Osteocyte (in vitro differentiated cells): ENCODE data around the gene STOML2. TPM values are rescaled to one million over a fixed set of nuclear protein-coding genes. Genes with fewer than 3 reads are reported as not detected.

Experiments used
- DNase-seq: peaks from one replicate; pipeline ENCODE4 v3.0.0; 2021; ENCODE audit warnings: mixed read lengths; ENCODE audit not compliant: unreplicated experiment; ENCODE audit errors: extremely low spot score
- H3K27ac Mint-ChIP-seq: one replicate; pipeline ENCODE4 v1.8.0; 2021; ENCODE audit warnings: mild to moderate bottlenecking, mixed read lengths; ENCODE audit not compliant: unreplicated experiment
- H3K27me3 Mint-ChIP-seq: one replicate; pipeline ENCODE4 v1.8.0; 2021; ENCODE audit warnings: mixed read lengths; ENCODE audit not compliant: unreplicated experiment
- H3K36me3 Mint-ChIP-seq: one replicate; pipeline ENCODE4 v1.8.0; 2021; ENCODE audit warnings: mixed read lengths; ENCODE audit not compliant: unreplicated experiment
- H3K4me1 Mint-ChIP-seq: one replicate; pipeline ENCODE4 v1.8.0; 2021; ENCODE audit warnings: mixed read lengths; ENCODE audit not compliant: unreplicated experiment
- H3K4me3 Mint-ChIP-seq: one replicate; pipeline ENCODE4 v1.8.0; 2021; ENCODE audit warnings: mild to moderate bottlenecking, moderate library complexity, mixed read lengths; ENCODE audit not compliant: unreplicated experiment
- H3K9me3 Mint-ChIP-seq: one replicate; pipeline ENCODE4 v1.8.0; 2021; ENCODE audit warnings: mixed read lengths; ENCODE audit not compliant: unreplicated experiment
- total RNA-seq: library from RNA; stranded (reverse); gene quantifications from 2 replicates; pipeline ENCODE4 v1.2.1, GENCODE V29; 2021
- TF ChIP-seq, protein P1 (sequence below): fragments of 200-600 bp; sonication (generic); IDR thresholded peaks from 2 replicates; pipeline ENCODE4 v1.5.0; 2021; ENCODE audit warnings: antibody characterized with exemption, mild to moderate bottlenecking, moderate library complexity

The STOML2 gene
- total RNA-seq, 1 donor from 2014 or later: 104 TPM

DNA sequence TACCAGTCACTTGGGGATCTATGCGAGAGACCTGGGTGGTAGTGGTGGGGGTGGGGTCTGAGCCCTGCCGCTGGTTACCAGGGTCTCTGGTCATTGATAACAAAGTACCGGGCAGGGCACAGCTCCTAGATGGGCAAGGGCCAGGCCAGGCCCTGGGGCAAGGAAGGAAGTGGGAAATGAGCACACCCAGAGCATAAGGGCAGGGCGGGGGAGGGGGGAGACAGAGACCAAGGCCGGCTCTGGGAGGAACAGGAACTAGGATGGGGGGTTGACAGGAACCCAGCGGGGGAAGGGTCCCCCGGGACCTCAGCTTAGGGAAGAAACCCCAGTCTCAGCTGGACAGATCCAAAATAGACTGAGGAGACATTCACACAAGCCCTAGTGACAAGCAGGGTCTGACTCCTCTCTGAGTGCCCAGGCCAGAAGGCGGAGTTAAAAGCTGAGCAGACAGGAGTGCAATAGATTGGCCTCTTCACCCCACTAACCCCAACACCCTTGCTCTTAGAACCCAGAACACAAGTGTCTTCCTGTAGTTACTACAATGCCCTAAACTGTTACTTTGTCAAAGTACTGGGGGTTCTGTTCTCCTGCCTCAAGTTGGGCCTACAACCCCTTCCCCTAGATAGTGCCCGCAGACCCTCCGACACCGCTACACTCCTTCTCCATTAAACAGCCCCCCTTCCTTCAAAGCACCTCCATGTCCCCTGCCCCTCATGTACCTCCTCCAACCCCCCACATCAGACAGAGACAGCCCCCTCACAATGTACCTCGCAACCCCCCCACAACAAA is 12.1 kb upstream of the STOML2 start:
- Mint-ChIP-seq H3K4me1 (peaks cover 53% of the 10 kb centered on the region), H3K36me3 (no peaks in the 10 kb centered on the region), H3K27ac (peak overlapping the region; percentile 99), H3K4me3 (peak overlapping the region; percentile 92), H3K27me3 (no peaks in the 10 kb centered on the region), H3K9me3 (no peaks in the 10 kb centered on the region)
- TF ChIP-seq, protein P1, sequence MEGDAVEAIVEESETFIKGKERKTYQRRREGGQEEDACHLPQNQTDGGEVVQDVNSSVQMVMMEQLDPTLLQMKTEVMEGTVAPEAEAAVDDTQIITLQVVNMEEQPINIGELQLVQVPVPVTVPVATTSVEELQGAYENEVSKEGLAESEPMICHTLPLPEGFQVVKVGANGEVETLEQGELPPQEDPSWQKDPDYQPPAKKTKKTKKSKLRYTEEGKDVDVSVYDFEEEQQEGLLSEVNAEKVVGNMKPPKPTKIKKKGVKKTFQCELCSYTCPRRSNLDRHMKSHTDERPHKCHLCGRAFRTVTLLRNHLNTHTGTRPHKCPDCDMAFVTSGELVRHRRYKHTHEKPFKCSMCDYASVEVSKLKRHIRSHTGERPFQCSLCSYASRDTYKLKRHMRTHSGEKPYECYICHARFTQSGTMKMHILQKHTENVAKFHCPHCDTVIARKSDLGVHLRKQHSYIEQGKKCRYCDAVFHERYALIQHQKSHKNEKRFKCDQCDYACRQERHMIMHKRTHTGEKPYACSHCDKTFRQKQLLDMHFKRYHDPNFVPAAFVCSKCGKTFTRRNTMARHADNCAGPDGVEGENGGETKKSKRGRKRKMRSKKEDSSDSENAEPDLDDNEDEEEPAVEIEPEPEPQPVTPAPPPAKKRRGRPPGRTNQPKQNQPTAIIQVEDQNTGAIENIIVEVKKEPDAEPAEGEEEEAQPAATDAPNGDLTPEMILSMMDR: no peak
- DNase-seq: no peak

DNA sequence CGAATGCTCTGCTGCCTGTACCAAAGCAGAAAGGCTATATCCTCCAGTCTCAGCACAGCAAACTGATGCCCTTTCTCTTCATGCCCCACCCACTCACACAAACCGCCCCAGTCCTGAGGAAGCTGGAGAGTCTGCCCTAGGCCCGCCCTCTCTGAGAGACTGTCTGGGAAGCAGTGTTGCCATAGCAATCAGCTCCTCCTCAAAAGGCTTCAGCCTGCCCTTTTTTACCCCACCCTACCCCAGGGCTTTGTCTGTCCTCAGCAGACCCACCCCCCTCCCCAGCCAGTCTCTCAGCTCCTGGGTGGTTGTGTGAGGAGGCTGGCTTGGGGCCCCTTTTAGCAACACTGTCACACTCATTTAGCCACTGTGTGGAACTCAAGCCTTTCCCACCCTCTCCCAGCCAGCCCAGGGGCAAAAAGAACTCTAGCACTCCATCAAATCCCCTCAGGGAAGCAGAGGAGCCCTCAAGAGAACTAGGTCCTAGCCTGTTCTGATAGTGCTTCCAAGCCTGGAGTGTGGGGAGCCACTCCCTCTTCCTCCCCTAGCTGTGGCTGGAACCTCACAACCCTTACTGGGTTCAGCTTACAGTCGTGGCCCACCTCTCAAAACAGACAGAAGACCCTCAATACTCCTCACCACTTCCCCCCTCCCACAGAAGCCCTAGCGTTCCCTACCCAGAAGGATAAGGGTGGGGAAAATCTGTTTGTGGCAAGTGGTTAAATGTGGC is 11.3 kb upstream of the STOML2 start:
- Mint-ChIP-seq H3K36me3 (no peaks in the 10 kb centered on the region), H3K4me1 (peaks cover 59% of the 10 kb centered on the region), H3K4me3 (peak overlapping the region; percentile 92), H3K27me3 (no peaks in the 10 kb centered on the region), H3K9me3 (no peaks in the 10 kb centered on the region), H3K27ac (peak overlapping the region; percentile 99)
- peak; percentile 97 for DNase-seq
- TF ChIP-seq, protein P1: no peak

DNA sequence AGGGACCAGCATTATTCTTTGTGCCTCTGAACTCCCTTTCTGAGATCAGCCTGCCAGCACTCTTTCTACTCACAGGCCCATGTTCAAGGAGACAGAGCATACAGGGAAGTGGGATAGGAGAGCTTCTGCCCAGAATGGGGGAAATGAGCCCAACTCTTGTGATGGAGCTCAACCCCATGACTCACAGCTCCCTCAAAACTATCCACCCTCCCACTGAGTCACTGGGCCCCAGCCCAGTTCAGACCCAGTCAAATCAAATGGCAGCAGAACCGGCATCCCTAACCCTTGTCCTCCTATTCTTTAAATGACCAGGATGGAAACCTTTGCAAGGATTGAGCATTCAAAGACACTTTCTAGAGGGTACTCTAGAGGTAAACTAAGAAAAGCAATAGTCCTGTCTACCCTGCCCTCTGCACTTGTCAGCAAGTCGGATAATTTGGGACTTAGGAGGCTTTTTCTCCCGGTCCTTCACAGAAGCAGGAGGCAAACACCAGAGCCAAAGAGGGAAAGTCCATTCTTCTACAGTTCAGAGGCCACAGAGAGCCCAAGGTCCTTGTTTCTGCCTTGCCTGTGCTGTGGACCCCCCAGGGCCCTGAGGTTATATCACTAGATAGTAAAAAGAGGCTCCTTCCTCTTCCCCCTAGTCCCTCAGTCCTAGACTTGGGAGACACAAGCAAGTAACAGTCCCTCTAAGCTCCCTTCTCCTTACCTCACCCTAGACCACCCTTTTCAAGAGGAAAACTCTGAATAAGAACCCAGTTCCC is 9.5 kb upstream of the STOML2 start:
- no peaks in the 10 kb centered on the region for H3K27me3 Mint-ChIP-seq
- no peaks in the 10 kb centered on the region for H3K36me3 Mint-ChIP-seq
- no peaks in the 10 kb centered on the region for H3K9me3 Mint-ChIP-seq
- TF ChIP-seq, protein P1: no peak
- no peak for DNase-seq
- H3K4me3 Mint-ChIP-seq: peak overlapping the region; percentile 84
- H3K4me1 Mint-ChIP-seq: peaks cover 59% of the 10 kb centered on the region
- H3K27ac Mint-ChIP-seq: peak overlapping the region; percentile 96

DNA sequence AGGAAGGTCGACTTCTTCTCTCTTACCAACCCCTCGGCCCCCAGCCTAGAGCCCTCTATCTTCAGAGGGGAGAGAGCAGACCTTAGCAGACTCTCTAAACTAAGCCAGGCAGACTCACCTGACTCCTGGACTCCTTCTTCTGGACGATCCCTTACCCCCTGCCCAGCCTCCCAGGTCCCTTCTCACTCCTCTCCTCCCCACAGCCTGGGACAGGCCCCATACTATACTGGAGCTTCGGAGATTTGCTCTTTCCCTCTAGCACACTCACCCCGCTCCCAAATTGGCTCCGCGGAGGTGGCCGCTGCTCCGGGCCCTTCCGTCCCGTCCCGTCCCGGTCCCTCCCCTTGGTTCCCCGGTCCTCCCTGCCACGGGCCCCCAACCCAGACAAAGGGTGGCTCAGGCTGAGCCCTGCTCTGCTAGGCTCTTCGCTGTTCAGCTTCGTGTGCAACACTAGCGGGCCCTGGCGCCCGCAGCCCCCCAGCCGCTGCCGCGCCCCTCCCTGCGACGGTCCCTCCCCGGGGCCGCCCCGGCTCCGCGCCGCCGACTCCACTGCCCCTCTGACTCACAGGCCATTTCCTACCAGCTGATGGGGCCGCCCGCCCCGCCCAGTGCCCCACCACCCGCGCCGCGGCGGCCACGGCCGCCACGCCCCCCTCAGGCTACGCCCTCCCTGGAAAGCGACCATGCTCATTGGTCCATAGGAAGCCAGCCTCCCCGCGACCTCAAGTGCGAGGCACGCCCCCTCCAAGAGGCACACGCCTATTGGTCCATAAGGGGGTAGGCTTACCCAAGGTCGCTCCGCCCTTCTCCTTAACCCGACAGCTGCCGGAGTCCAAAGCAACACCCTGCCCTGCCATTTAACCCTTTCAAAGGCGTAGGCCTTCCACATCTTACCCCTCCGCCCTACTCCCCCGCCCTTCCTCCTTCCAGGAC is 8.3 kb upstream of the STOML2 start:
- H3K9me3 Mint-ChIP-seq: no peaks in the 10 kb centered on the region
- peak; percentile 98 for DNase-seq
- peak overlapping the region; percentile 96 for H3K27ac Mint-ChIP-seq
- peaks cover 48% of the 10 kb centered on the region for H3K4me1 Mint-ChIP-seq
- H3K36me3 Mint-ChIP-seq: peaks cover 5% of the 10 kb centered on the region
- TF ChIP-seq, protein P1: no peak
- H3K27me3 Mint-ChIP-seq: no peaks in the 10 kb centered on the region
- peak overlapping the region; percentile 84 for H3K4me3 Mint-ChIP-seq
